Ovary (tissue), 9 donors: ENCODE results near the gene PARM1. TPM values are rescaled to one million over a fixed set of nuclear protein-coding genes. Genes with fewer than 3 reads are reported as not detected.

Experiments used
- DNase-seq, 5 donors: peaks; one replicate each; pipeline ENCODE4 v3.0.0-alpha.2; 2019 to 2020
- H3K27ac ChIP-seq, 2 donors: fragments of 200-600 bp; one replicate each; pipeline versions ENCODE4 v1.5.1 to v1.8.0; 2019 to 2022
- H3K27me3 ChIP-seq: fragments of 200-600 bp; one replicate; pipeline ENCODE4 v1.8.0; 2022
- H3K36me3 ChIP-seq: fragments of 200-600 bp; sonication (generic); one replicate; pipeline ENCODE4 v1.5.1; 2019
- H3K4me1 ChIP-seq: one replicate; pipeline ENCODE4 v1.8.1; 2013; ENCODE audit warnings: mild to moderate bottlenecking, moderate library complexity; ENCODE audit not compliant: insufficient read depth
- H3K4me3 ChIP-seq: fragments of 200-600 bp; sonication (generic); one replicate; pipeline ENCODE4 v1.5.1; 2017
- H3K9me3 ChIP-seq, 2 donors: fragments of 200-600 bp in 1 of 2; sonication (generic) in 1 of 2; one replicate each; pipeline versions ENCODE4 v1.5.1 to v1.8.1; 2013 to 2019; ENCODE audit warnings: mild to moderate bottlenecking in 1 of 2, moderate library complexity in 1 of 2
- EP300 ChIP-seq: sonication (generic); formaldehyde crosslinking; IDR thresholded peaks from one replicate; pipeline ENCODE4 v1.6.1; 2017; ENCODE audit warnings: antibody characterized with exemption
- POLR2A ChIP-seq: fragments of 450-650 bp; IDR thresholded peaks from one replicate; pipeline ENCODE4 v1.6.1; 2017; ENCODE audit warnings: antibody characterized with exemption, mild to moderate bottlenecking, moderate library complexity
- WGBS, 3 donors: extraction: QIAGEN DNeasy Blood & Tissue Kit in 1 of 3; methylation state at CpG; one replicate each; pipeline versions ENCODE4 v1.1.5 to v1.1.7; 2013 to 2017; 5-methylcytosine and 5-hydroxymethylcytosine counted together
- intact Hi-C, 4 donors: fragments of 100-400 bp; cut with DNase I; formaldehyde crosslinking; loops; one replicate each; pipeline versions ENCODE4 v1.11.0 to v1.15.1; 2022 to 2023
- polyA plus RNA-seq, 2 donors: library from polyadenylated mRNA; stranded (reverse); fragments of 200-250 nt in 1 of 2; fragments of 350-450 nt in 1 of 2; fragmentation: Illumina TruSeq in 1 of 2; extraction: RNeasy Lipid Tissue Mini Kit (QIAGEN cat#74804) in 1 of 2; gene quantifications; one replicate each; pipeline ENCODE4 v1.2.3, GENCODE V29; 2013 to 2014
- total RNA-seq, 7 donors: library from RNA; depleted of rRNA in 2 of 7; stranded (reverse); fragments of >200 nt in 2 of 7; fragmentation: NEBNext Ultra II Directional in 3 of 7; extraction: Animal tissue kit (Norgen Biotek cat#: 25700) in 3 of 7; gene quantifications; one replicate each; pipeline versions ENCODE4 v1.1.0 to v1.2.4, GENCODE V29; 2016 to 2023
- TF ChIP-seq, protein P1 (sequence below), 3 donors: fragments of 450-650 bp in 2 of 3; fragments of 200-600 bp in 1 of 3; IDR thresholded peaks; one replicate each; pipeline versions ENCODE4 v1.5.1 to v1.8.0; 2016 to 2022; ENCODE audit warnings: antibody characterized with exemption in 3 of 3, mild to moderate bottlenecking in 1 of 3
- donor health status: DM: no; HTN: no; CAD: no; lungs with moderate emphysema.
- donor health status: DM: no; HTN: no; CAD: no.
- donor health status: Bipolar disorder and iron deficiency.
- donor health status: DM: yes; HTN: yes; CAD: no.
- donor health status: DM: no; HTN: no; CAD: no.
- donor health status: DM: yes; HTN: yes; CAD: no.

PARM1 gene
- total and polyA plus RNA-seq, 9 donors = 1.9 to 90.1 (median 12.6) TPM

DNA sequence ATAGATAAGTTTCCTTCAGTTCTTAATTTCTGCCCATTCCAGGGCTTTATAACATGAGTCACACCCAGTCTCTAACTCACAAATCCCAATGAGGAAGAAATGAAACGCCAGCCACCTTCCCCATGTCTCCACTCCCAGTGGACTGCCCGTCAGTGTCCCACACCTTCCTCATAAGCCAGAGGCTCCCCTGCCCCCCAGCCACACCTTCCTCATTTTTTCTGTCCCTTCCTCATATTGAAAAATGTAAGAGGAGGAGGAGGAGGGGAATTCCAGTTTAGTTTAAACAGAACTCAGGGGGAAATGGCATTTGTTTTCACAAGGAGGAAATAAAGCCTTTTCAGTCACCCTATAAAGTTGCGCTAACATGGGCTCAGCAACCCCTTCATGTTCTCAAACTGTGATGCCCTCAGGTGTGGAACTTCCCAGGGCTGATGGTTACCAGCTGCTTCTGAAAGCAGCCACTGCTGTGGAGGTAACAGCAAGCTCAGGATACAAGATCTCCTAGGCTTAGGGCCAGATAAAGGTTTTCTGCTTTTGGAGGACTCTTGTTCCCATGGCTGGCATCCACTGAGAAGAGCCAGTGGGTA is 97.8 kb downstream of the PARM1 start:
- DNase-seq = no peak
- H3K27me3 ChIP-seq = no peaks in the 10 kb centered on the region
- H3K27ac ChIP-seq = no peak overlapping the region
- TF ChIP-seq POLR2A = no peak
- TF ChIP-seq EP300 = no peak
- TF ChIP-seq, protein P1, sequence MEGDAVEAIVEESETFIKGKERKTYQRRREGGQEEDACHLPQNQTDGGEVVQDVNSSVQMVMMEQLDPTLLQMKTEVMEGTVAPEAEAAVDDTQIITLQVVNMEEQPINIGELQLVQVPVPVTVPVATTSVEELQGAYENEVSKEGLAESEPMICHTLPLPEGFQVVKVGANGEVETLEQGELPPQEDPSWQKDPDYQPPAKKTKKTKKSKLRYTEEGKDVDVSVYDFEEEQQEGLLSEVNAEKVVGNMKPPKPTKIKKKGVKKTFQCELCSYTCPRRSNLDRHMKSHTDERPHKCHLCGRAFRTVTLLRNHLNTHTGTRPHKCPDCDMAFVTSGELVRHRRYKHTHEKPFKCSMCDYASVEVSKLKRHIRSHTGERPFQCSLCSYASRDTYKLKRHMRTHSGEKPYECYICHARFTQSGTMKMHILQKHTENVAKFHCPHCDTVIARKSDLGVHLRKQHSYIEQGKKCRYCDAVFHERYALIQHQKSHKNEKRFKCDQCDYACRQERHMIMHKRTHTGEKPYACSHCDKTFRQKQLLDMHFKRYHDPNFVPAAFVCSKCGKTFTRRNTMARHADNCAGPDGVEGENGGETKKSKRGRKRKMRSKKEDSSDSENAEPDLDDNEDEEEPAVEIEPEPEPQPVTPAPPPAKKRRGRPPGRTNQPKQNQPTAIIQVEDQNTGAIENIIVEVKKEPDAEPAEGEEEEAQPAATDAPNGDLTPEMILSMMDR (IDR thresholded peaks at IDR 0.05) = no peak
- no peak overlapping the region for H3K4me3 ChIP-seq
- no peaks in the 10 kb centered on the region for H3K9me3 ChIP-seq
- H3K36me3 ChIP-seq = no peaks in the 10 kb centered on the region
- WGBS, 3 donors = 86 to 89% (median 88%) methylated on average over 3 of the region's 3 CpGs
- intact Hi-C loops = no loop called here
- no peaks in the 10 kb centered on the region for H3K4me1 ChIP-seq

DNA sequence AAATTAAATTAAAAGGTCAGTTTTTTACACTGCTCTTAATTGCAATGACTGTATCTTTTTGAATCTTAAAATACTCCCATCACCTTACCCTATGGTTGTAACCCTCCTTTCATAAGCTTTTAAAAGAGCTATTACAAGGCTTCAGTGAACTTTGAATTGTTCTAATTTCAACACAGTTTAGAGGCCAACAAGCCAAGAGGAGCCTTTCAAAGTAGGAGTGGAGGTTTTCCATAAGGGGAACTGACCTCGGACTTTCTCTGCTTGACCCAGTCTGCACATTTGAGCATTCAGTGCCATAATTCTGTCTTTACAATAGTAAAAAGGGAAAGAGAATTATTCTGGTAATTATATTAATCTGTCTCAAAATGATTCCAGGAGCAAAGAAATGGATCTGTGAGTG is 98.9 kb downstream of the PARM1 start:
- H3K4me1 ChIP-seq = no peaks in the 10 kb centered on the region
- no peak overlapping the region for H3K27ac ChIP-seq
- no peaks in the 10 kb centered on the region for H3K9me3 ChIP-seq
- H3K4me3 ChIP-seq = no peak overlapping the region
- H3K36me3 ChIP-seq = no peaks in the 10 kb centered on the region
- intact Hi-C loops = no loop called here
- H3K27me3 ChIP-seq = no peaks in the 10 kb centered on the region
- no peak for DNase-seq
- 50 to 65% (median 57%) methylated on average over 1 of the region's 1 CpG for WGBS, 3 donors
- TF ChIP-seq EP300 (no peak), POLR2A (no peak)
- TF ChIP-seq, protein P1 (IDR thresholded peaks at IDR 0.05) = no peak

DNA sequence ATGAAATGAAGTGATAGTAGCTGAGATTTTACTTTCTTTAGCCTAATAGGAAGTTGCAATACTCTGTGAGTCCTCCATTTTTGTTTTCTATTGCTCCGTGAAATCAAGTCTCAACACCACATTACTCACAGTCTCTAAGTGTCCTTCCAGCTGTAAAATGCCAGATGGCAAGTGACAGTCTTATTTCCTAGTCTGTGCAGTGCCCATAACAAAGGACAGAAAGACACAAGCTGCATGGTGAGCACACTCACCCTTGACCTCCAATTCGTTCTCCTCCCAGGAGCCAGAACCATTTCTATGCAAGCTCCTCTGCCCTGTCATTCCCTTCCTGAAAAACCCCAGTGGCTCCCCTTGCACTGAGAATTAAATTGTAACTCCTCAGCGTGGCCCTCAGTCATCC is 101.6 kb downstream of the PARM1 start:
- no peak overlapping the region for H3K27ac ChIP-seq
- TF ChIP-seq EP300 = no peak
- TF ChIP-seq, protein P1 (IDR thresholded peaks at IDR 0.05) = no peak
- TF ChIP-seq POLR2A = no peak
- H3K36me3 ChIP-seq = no peaks in the 10 kb centered on the region
- H3K4me3 ChIP-seq = no peak overlapping the region
- no peaks in the 10 kb centered on the region for H3K27me3 ChIP-seq
- H3K4me1 ChIP-seq = no peaks in the 10 kb centered on the region
- H3K9me3 ChIP-seq = no peaks in the 10 kb centered on the region
- intact Hi-C loops = no loop called here
- DNase-seq = no peak
- 83 to 91% (median 84%) methylated on average over 3 of the region's 3 CpGs for WGBS, 3 donors

DNA sequence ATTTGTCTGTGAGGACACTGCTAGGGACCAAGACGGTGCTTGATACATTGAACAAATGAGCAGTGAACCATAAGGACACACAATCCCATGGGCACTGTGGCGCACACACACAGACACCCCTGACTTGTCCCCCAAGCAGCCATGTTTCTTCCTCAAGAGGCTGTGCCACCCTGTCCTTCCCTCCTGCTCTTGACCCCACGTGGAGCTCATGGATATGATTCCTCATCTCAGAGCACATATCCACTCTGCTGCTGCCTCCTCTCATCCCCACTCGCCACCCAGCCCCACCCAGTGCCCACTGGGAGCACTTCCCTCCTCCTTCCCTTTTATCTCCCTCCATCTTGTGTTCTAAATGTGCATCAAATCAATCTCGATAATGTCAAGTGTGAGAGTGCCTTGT is 102.4 kb downstream of the PARM1 start:
- no peak for DNase-seq
- TF ChIP-seq, protein P1 (IDR thresholded peaks at IDR 0.05) = no peak
- TF ChIP-seq POLR2A = no peak
- TF ChIP-seq EP300 = no peak
- Histone ChIP-seq H3K4me3 (no peak overlapping the region), H3K36me3 (no peaks in the 10 kb centered on the region), H3K27me3 (no peaks in the 10 kb centered on the region), H3K27ac (no peak overlapping the region), H3K9me3 (no peaks in the 10 kb centered on the region), H3K4me1 (no peaks in the 10 kb centered on the region)
- intact Hi-C loops = no loop called here
- 84 to 94% (median 91%) methylated on average over 5 of the region's 5 CpGs for WGBS, 3 donors
